Measurements from ENCODE around the gene PKP3. TPM values are rescaled to one million over a fixed set of nuclear protein-coding genes. Genes with fewer than 3 reads are reported as not detected.
"Not testable (repeated sequence)": the region's sequence is repeated elsewhere in the genome, so short reads cannot be mapped to it uniquely, and the experiment has no call there.

Gene PKP3
- total RNA-seq, 2 donors from 2014 or later: not detected

- Mint-ChIP-seq H3K9me3 (peaks cover under 1% of the 10 kb centered on the region), H3K4me3 (no peak overlapping the region), H3K4me1 (ENCODE audit: low read depth in 2 of 2) (peaks cover 10 to 12% of the 10 kb centered on the region in 2 donors), H3K36me3 (peaks cover 2% of the 10 kb centered on the region), H3K27ac (no peak overlapping the region), H3K27me3 (no peaks in the 10 kb centered on the region)
- DNase-seq (ENCODE audit: low spot score): no peak
- no peak for ATAC-seq
Measured at GRCh38 chr11:392102-392777, 1.8 kb upstream of the PKP3 start.

DNA sequence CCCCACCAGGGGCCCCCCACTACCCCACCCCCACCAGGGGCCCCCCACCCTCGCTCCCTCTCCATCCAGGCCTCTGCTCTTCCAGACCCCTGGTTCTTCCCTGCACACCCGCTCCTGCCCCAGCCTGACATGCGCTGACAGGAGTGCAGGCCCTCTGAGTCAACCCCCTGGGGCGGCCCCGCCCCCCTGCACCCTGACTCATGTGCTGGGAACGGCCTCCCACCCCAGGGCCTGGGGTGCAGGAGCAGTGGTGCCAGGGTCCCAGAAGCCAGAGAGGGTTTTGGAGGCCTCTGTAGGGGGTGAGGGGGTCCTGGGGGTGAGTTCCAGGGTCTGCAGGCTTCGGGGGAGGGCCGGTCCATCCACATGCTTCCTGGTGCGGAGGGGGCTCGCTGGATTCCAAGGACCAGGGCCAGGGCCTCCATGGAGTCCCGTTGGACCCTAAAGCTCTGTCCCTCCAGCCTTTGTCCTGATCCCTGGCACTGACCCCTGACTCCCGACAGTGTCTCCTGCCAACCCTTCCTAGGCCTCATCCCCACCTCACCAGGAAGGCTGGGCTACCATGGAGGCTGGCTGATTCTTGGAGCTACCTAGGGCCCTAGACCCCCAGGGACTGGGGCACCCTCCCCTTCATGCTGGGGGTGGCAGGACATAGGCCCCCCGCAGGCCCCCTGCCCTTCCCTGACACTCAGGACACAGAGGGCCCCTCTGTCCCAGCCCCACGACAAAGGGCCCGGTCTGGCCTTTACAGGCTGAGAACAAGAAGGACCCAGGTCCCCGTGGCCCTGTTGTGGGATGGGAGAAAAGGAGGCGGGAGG, 583 bp upstream of the PKP3 start:
- no peaks in the 10 kb centered on the region for H3K27me3 Mint-ChIP-seq
- H3K27ac Mint-ChIP-seq: no peak overlapping the region
- DNase-seq (ENCODE audit: low spot score) (no peak), ATAC-seq (no peak)
- peaks cover 0 to 3% of the 10 kb centered on the region in 2 donors for H3K4me1 Mint-ChIP-seq (ENCODE audit: low read depth in 2 of 2)
- H3K36me3 Mint-ChIP-seq: no peaks in the 10 kb centered on the region
- no peaks in the 10 kb centered on the region for H3K9me3 Mint-ChIP-seq
- H3K4me3 Mint-ChIP-seq: no peak overlapping the region

- H3K4me3 Mint-ChIP-seq: no peak overlapping the region
- no peak for DNase-seq (ENCODE audit: low spot score)
- peaks cover 0 to 4% of the 10 kb centered on the region in 2 donors for H3K27me3 Mint-ChIP-seq
- ATAC-seq: no peak
- H3K4me1 Mint-ChIP-seq (ENCODE audit: low read depth in 2 of 2): peaks cover 0 to 10% of the 10 kb centered on the region in 2 donors
- H3K36me3 Mint-ChIP-seq: no peaks in the 10 kb centered on the region
- H3K27ac Mint-ChIP-seq: no peak overlapping the region
- H3K9me3 Mint-ChIP-seq: no peaks in the 10 kb centered on the region
Measured at GRCh38 chr11:394858-395655, 1.0 kb downstream of the PKP3 start.

DNA sequence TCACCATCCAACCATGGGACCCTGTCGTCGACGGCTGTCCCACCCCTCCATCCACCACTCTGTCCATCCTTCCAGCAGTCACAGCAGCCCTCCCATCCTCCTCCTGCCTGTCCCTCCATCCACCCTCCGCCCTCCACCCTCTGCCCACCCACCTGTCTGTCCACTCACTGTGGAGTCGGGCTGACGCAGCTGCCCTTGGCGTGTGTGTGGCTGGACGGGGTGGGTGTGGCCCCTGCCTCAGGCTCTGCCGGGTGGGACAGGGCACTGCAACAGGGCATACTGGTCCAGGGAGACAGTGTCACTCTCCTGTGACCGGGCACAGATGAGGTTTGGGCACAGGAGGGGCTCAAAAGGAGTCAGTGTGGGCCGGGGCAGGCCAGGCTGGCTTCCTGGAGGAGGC, 1.9 kb downstream of the PKP3 start:
- Mint-ChIP-seq H3K36me3 (no peaks in the 10 kb centered on the region), H3K4me1 (ENCODE audit: low read depth in 2 of 2) (peaks cover 0 to 10% of the 10 kb centered on the region in 2 donors), H3K4me3 (no peak overlapping the region), H3K9me3 (no peaks in the 10 kb centered on the region), H3K27me3 (peaks cover 0 to 4% of the 10 kb centered on the region in 2 donors), H3K27ac (no peak overlapping the region)
- ATAC-seq (no peak), DNase-seq (ENCODE audit: low spot score) (no peak)

DNA sequence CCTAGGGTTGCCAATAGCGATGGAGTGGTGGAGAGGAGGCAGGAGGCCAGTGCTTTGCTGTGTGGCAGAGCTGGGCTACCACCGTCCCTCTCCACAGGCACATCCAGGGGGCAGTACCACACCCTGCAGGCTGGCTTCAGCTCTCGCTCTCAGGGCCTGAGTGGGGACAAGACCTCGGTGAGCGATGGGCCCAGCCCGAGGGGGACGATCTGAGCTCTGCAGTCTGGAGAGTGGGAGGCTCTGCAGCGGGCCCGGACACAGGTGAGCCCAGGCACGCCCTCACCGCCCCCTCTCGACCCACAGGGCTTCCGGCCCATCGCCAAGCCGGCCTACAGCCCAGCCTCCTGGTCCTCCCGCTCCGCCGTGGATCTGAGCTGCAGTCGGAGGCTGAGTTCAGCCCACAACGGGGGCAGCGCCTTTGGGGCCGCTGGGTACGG, 2.5 kb downstream of the PKP3 start:
- Mint-ChIP-seq H3K9me3 (no peaks in the 10 kb centered on the region), H3K36me3 (no peaks in the 10 kb centered on the region), H3K27ac (no peak overlapping the region), H3K27me3 (peaks cover 0 to 4% of the 10 kb centered on the region in 2 donors), H3K4me3 (no peak overlapping the region), H3K4me1 (ENCODE audit: low read depth in 2 of 2) (peaks cover 0 to 10% of the 10 kb centered on the region in 2 donors)
- DNase-seq (ENCODE audit: low spot score): no peak
- peak in 1 of 2 donors; percentile 4 for ATAC-seq

- peaks cover 0 to 4% of the 10 kb centered on the region in 2 donors for H3K27me3 Mint-ChIP-seq
- ATAC-seq: peak; percentile 68 to 90
- H3K4me1 Mint-ChIP-seq (ENCODE audit: low read depth in 2 of 2): peaks cover 0 to 10% of the 10 kb centered on the region in 2 donors
- no peak overlapping the region for H3K27ac Mint-ChIP-seq
- no peaks in the 10 kb centered on the region for H3K9me3 Mint-ChIP-seq
- peak; percentile 75 for DNase-seq (ENCODE audit: low spot score)
- no peak overlapping the region for H3K4me3 Mint-ChIP-seq
- H3K36me3 Mint-ChIP-seq: no peaks in the 10 kb centered on the region
Measured at GRCh38 chr11:396948-397548, 3.0 kb downstream of the PKP3 start.

DNA sequence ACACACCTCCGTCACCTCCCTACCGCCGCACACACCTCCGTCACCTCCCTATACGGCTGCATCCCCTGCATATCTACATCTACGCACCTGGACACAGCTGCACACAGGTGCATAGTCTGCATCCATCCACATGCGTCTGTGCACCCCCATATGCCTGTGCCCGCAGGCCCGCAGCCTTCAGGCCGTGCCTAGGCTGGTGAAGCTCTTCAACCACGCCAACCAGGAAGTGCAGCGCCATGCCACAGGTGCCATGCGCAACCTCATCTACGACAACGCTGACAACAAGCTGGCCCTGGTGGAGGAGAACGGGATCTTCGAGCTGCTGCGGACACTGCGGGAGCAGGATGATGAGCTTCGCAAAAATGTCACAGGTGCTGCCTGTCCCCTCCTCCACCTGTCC, 4.8 kb downstream of the PKP3 start:
- no peak overlapping the region for H3K4me3 Mint-ChIP-seq
- peaks cover 0 to 4% of the 10 kb centered on the region in 2 donors for H3K27me3 Mint-ChIP-seq
- ATAC-seq (no peak), DNase-seq (ENCODE audit: low spot score) (no peak)
- peaks cover 0 to 10% of the 10 kb centered on the region in 2 donors for H3K4me1 Mint-ChIP-seq (ENCODE audit: low read depth in 2 of 2)
- no peaks in the 10 kb centered on the region for H3K36me3 Mint-ChIP-seq
- no peaks in the 10 kb centered on the region for H3K9me3 Mint-ChIP-seq
- peak overlapping the region in 1 of 2 donors; percentile 60 for H3K27ac Mint-ChIP-seq

GRCh38 chr11:399731-400211, 5.8 kb downstream of the PKP3 start:
- DNase-seq (ENCODE audit: low spot score) (peak; percentile 46), ATAC-seq (no peak)
- Mint-ChIP-seq H3K27me3 (peaks cover 0 to 4% of the 10 kb centered on the region in 2 donors), H3K36me3 (no peaks in the 10 kb centered on the region), H3K27ac (no peak overlapping the region), H3K4me3 (no peak overlapping the region), H3K9me3 (no peaks in the 10 kb centered on the region), H3K4me1 (ENCODE audit: low read depth in 2 of 2) (peaks cover 0 to 10% of the 10 kb centered on the region in 2 donors)

DNA sequence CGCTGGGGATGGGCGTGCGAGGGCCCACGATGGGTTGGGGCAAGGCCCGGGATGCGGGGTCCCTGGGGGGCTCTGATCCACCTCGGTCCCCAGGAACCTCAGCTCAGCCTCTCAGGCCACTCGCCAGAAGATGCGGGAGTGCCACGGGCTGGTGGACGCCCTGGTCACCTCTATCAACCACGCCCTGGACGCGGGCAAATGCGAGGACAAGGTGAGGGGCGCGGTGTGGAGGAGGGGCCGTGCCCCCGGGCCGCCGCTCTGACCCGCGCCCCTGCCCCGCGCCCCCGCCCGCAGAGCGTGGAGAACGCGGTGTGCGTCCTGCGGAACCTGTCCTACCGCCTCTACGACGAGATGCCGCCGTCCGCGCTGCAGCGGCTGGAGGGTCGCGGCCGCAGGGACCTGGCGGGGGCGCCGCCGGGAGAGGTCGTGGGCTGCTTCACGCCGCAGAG, 6.3 kb downstream of the PKP3 start:
- Mint-ChIP-seq H3K27ac (no peak overlapping the region), H3K9me3 (no peaks in the 10 kb centered on the region), H3K27me3 (peaks cover 0 to 4% of the 10 kb centered on the region in 2 donors), H3K4me1 (ENCODE audit: low read depth in 2 of 2) (peaks cover 0 to 10% of the 10 kb centered on the region in 2 donors), H3K36me3 (no peaks in the 10 kb centered on the region), H3K4me3 (no peak overlapping the region)
- peak; percentile 31 for DNase-seq (ENCODE audit: low spot score)
- ATAC-seq: no peak

DNA sequence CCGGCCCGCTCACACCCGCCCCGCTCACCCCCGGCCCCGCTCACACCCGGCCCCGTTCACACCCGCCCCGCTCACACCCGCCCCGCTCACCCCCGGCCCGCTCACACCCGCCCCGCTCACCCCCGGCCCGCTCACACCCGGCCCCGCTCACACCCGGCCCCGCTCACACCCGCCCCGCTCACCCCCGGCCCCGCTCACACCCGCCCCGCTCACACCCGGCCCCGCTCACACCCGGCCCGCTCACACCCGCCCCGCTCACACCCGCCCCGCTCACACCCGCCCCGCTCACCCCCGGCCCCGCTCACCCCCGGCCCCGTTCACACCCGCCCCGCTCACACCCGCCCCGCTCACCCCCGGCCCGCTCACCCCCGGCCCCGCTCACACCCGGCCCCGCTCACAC, 7.2 kb downstream of the PKP3 start:
- H3K27me3 Mint-ChIP-seq; H3K4me1 Mint-ChIP-seq (ENCODE audit: low read depth in 2 of 2): not testable (repeated sequence)

DNA sequence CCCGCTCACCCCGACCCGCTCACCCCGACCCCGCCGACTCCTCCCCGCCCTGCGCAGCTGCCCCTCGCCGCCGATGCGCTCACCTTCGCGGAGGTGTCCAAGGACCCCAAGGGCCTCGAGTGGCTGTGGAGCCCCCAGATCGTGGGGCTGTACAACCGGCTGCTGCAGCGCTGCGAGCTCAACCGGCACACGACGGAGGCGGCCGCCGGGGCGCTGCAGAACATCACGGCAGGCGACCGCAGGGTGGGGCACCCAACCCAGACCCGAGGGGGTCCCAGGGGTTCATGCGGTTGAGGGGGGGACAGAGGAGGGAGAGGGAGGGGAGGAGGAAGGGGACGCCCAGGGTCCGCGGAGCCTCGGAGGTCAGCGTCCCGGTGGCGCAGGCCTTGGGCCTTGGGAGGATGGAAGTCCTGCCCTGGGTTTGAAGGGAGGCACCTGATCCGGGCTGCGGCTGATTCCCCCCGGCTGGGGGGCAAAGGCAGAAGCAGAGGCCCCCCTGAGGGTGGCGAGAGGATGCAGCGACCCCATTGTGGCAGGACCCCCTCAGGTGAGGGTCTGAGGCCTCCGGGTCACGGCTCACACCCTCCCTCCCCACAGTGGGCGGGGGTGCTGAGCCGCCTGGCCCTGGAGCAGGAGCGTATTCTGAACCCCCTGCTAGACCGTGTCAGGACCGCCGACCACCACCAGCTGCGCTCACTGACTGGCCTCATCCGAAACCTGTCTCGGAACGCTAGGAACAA, 9.2 kb downstream of the PKP3 start:
- ATAC-seq: no peak
- H3K36me3 Mint-ChIP-seq: no peaks in the 10 kb centered on the region
- peaks cover 0 to 7% of the 10 kb centered on the region in 2 donors for H3K4me1 Mint-ChIP-seq (ENCODE audit: low read depth in 2 of 2)
- peaks cover 0 to 4% of the 10 kb centered on the region in 2 donors for H3K27me3 Mint-ChIP-seq
- peak; percentile 59 for DNase-seq (ENCODE audit: low spot score)
- H3K27ac Mint-ChIP-seq: no peak overlapping the region
- H3K4me3 Mint-ChIP-seq: no peak overlapping the region
- no peaks in the 10 kb centered on the region for H3K9me3 Mint-ChIP-seq

More for the DNA sequence above, 7.2 kb downstream of the PKP3 start:
- not testable (repeated sequence) for ATAC-seq; H3K27ac Mint-ChIP-seq; DNase-seq (ENCODE audit: low spot score); H3K36me3 Mint-ChIP-seq; H3K4me3 Mint-ChIP-seq; H3K9me3 Mint-ChIP-seq

- no peak for ATAC-seq
- Mint-ChIP-seq H3K4me3 (no peak overlapping the region), H3K36me3 (no peaks in the 10 kb centered on the region), H3K27ac (no peak overlapping the region), H3K9me3 (no peaks in the 10 kb centered on the region), H3K4me1 (ENCODE audit: low read depth in 2 of 2) (peaks cover 0 to 4% of the 10 kb centered on the region in 2 donors), H3K27me3 (peaks cover 0 to 4% of the 10 kb centered on the region in 2 donors)
- peak; percentile 62 for DNase-seq (ENCODE audit: low spot score)
Measured at GRCh38 chr11:403761-404431, 9.9 kb downstream of the PKP3 start.
